ENCODE measurements around the gene SYP.
"Not testable (repeated sequence)": the region's sequence is repeated elsewhere in the genome, so short reads cannot be mapped to it uniquely, and the experiment has no call there.

The SYP gene

DNA sequence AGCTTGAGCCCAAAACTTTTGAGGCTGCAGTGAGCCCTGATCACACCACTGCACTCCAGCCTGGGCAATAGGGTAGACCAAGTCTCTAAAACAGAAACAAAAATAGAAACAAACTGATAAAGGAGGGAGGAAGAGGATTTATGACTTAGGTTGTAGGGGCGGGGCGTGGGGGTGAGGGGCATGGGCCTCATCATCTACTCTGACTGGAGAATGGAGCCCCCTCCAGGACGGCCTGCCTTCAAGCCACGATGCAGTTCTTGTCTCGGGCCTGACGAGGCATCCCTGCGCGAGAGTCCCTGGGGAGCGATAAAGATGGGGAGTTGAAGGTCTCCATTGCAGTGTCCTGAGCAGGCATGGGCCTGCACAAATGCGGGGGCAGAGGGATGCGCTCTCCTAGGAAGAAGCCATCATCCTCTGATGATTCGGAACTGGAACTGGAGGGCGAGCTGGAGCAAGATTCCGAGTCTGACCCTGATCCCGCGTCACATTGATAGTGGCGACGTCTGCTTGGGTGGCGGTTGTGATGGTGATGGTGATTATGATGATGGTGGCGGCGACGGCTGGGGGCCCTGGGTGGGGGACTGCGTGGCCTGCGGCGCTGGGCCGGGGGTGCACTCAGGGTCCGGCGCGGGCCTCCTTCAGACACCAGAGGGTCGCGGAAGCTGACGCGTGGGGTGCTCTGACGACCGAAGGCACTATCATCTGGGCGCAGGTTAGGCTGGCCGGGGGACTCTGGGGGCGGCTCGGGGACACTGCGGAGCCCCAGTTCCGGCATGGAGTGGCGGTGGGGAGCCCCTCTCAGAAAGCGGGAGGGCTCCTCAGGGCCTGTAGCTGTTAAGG is 24.3 kb downstream of the SYP start:
- Histone ChIP-seq H3K9me3 (ENCODE audit: control insufficient read depth, insufficient read depth, low read depth, low read length) (no peaks in the 10 kb centered on the region), H3K27ac (ENCODE audit: extremely low read depth, low read depth, low read length) (no peak overlapping the region), H3K4me1 (ENCODE audit: control insufficient read depth, insufficient read depth, low read length) (no peaks in the 10 kb centered on the region), H3K36me3 (ENCODE audit: control insufficient read depth in 2 of 2, insufficient read depth in 1 of 2, low read length in 2 of 2) (peaks cover 11 to 41% of the 10 kb centered on the region in 2 experiments; a peak in 2 of 3 replicates), H3K4me3 (ENCODE audit: low read depth, low read length) (no peak overlapping the region)
- ChIA-PET CTCF (interaction anchor here (0.5 kb wide), 1 partner anchor 341 kb away, joined by 3 read pairs; no protein-coding TSS in a partner anchor), POLR2A (interaction anchor here (0.6 to 2.8 kb wide), 2 partner anchors 15 to 522 kb away, joined by 7 to 11 read pairs; no protein-coding TSS in a partner anchor)
- TF ChIP-seq ZNF529 (tag by site-specific recombination; IDR thresholded peaks at IDR 0.05; ENCODE audit: insufficient replicate concordance) = no peak
- TF ChIP-seq ZNF629 (tag by site-specific recombination; IDR thresholded peaks at IDR 0.05) = no peak
- TF ChIP-seq HOXC10 (CRISPR knock-in tag; IDR thresholded peaks at IDR 0.05) = no peak
- no peak for TF ChIP-seq ZNF768 (tag by site-specific recombination; IDR thresholded peaks at IDR 0.05)
- TF ChIP-seq, protein P1, sequence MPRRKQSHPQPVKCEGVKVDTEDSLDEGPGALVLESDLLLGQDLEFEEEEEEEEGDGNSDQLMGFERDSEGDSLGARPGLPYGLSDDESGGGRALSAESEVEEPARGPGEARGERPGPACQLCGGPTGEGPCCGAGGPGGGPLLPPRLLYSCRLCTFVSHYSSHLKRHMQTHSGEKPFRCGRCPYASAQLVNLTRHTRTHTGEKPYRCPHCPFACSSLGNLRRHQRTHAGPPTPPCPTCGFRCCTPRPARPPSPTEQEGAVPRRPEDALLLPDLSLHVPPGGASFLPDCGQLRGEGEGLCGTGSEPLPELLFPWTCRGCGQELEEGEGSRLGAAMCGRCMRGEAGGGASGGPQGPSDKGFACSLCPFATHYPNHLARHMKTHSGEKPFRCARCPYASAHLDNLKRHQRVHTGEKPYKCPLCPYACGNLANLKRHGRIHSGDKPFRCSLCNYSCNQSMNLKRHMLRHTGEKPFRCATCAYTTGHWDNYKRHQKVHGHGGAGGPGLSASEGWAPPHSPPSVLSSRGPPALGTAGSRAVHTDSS (tag by site-specific recombination; IDR thresholded peaks at IDR 0.05) = no peak
- TF ChIP-seq ZBTB1 (tag by site-specific recombination; IDR thresholded peaks at IDR 0.05) = no peak
- no peak for TF ChIP-seq ZNF140 (tag by site-specific recombination; IDR thresholded peaks at IDR 0.05)
- no peak for TF ChIP-seq ZNF239 (tag by site-specific recombination; IDR thresholded peaks at IDR 0.05)
- TF ChIP-seq ZNF18 (tag by site-specific recombination; IDR thresholded peaks at IDR 0.05) = no peak
- no peak for TF ChIP-seq TCF7L2 (IDR thresholded peaks at IDR 0.05; ENCODE audit: borderline replicate concordance, low read depth, low read length)
- no peak for TF ChIP-seq MEIS1 (CRISPR knock-in tag; IDR thresholded peaks at IDR 0.05; ENCODE audit: borderline replicate concordance)
- TF ChIP-seq SP3 (tag by site-specific recombination; IDR thresholded peaks at IDR 0.05) = no peak
- no peak for TF ChIP-seq ZNF558 (tag by site-specific recombination; IDR thresholded peaks at IDR 0.05)
- TF ChIP-seq KLF7 (tag by site-specific recombination; IDR thresholded peaks at IDR 0.05; ENCODE audit: borderline replicate concordance) = no peak
- no peak for TF ChIP-seq SALL2 (tag by site-specific recombination; IDR thresholded peaks at IDR 0.05; ENCODE audit: borderline replicate concordance)
- no peak for TF ChIP-seq ZIC2 (tag by site-specific recombination; IDR thresholded peaks at IDR 0.05)
- TF ChIP-seq ZNF311 (tag by site-specific recombination; IDR thresholded peaks at IDR 0.05; ENCODE audit: borderline replicate concordance) = no peak
- TF ChIP-seq ZNF2 (tag by site-specific recombination; IDR thresholded peaks at IDR 0.05) = no peak
- TF ChIP-seq ZNF148 (tag by site-specific recombination; IDR thresholded peaks at IDR 0.05; ENCODE audit: borderline replicate concordance) = no peak

DNA sequence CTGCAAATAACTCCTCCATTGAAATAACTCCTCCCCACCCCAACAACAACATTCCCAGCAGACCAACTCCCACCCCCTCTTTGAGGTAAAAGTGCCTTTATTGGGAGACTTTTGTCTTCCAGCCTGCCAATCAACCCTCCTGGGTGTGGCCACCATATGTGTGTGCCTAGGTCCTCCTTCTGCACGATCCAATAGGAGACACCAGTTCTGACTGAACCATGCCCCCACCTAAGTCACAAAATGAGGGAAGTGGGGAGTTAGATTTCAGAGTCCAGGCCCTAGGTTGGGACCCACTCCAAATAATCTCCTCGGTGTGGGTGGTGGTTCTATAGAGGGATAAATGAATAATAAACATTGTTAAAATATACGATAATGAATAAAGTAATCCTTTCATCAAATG is 25.3 kb downstream of the SYP start:
- CTCF ChIA-PET = no interaction called here
- TF ChIP-seq OVOL3 (tag by site-specific recombination; IDR thresholded peaks at IDR 0.05) = no peak
- TF ChIP-seq HOXA7 (CRISPR knock-in tag; IDR thresholded peaks at IDR 0.05; ENCODE audit: borderline replicate concordance) = no peak
- no peak for TF ChIP-seq ZNF792 (tag by site-specific recombination; IDR thresholded peaks at IDR 0.05)
- TF ChIP-seq ZNF473 (tag by site-specific recombination; IDR thresholded peaks at IDR 0.05) = no peak
- TF ChIP-seq SP2 (tag by site-specific recombination; IDR thresholded peaks at IDR 0.05) = peak; percentile 49

DNA sequence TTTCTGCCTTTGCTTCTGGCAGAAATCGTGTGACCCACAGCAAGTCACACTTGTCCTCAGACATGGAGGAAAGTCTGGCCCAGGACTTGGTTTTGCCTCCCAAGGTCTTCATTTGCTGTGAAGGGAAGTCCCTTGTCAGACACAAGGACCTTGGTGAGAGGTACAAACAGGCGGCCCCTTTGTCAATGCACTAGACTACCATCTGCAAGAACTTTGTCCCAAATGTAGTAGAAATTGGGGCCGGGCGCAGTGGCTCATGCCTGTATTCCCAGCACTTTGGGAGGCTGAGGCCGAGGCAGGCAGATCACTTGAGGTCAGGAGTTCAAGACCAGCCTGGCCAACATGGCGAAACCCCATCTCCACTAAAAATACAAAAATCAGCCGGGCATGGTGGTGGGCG is 26.4 kb downstream of the SYP start:
- POLR2A ChIA-PET = interaction anchor here (1.7 kb wide), 1 partner anchor 17 kb away, joined by 11 read pairs; no protein-coding TSS in a partner anchor
- CTCF ChIA-PET = interaction anchor here (1.1 kb wide), 1 partner anchor 17 kb away, joined by 4 read pairs; no protein-coding TSS in a partner anchor
- H3K4me1 ChIP-seq (ENCODE audit: control insufficient read depth, insufficient read depth, low read length); H3K27ac ChIP-seq (ENCODE audit: extremely low read depth, low read depth, low read length); H3K4me3 ChIP-seq (ENCODE audit: low read depth, low read length); H3K9me3 ChIP-seq (ENCODE audit: control insufficient read depth, insufficient read depth, low read depth, low read length): not testable (repeated sequence)
- peaks cover 11 to 24% of the 10 kb centered on the region in 2 experiments; a peak in 2 of 3 replicates for H3K36me3 ChIP-seq (ENCODE audit: control insufficient read depth in 2 of 2, insufficient read depth in 1 of 2, low read length in 2 of 2)

More for the DNA sequence above, 25.3 kb downstream of the SYP start:
- H3K9me3 ChIP-seq (ENCODE audit: control insufficient read depth, insufficient read depth, low read depth, low read length) = no peaks in the 10 kb centered on the region
- no peak overlapping the region for H3K4me3 ChIP-seq (ENCODE audit: low read depth, low read length)
- no peak overlapping the region for H3K27ac ChIP-seq (ENCODE audit: extremely low read depth, low read depth, low read length)
- H3K4me1 ChIP-seq (ENCODE audit: control insufficient read depth, insufficient read depth, low read length) = no peaks in the 10 kb centered on the region
- peaks cover 11 to 36% of the 10 kb centered on the region in 2 experiments; a peak in 2 of 3 replicates for H3K36me3 ChIP-seq (ENCODE audit: control insufficient read depth in 2 of 2, insufficient read depth in 1 of 2, low read length in 2 of 2)
- POLR2A ChIA-PET = interaction anchor here (0.6 to 2.8 kb wide), 2 partner anchors 16 to 523 kb away, joined by 7 to 11 read pairs; no protein-coding TSS in a partner anchor
